Middle frontal gyrus (tissue), 1 donor: ENCODE results near the gene MYEOV.

ENCODE experiments used
- DNase-seq: peaks from one replicate; pipeline ENCODE4 v3.0.0-alpha.2; 2015; ENCODE audit warnings: low spot score; ENCODE audit errors: extremely low spot score

Gene MYEOV

DNA sequence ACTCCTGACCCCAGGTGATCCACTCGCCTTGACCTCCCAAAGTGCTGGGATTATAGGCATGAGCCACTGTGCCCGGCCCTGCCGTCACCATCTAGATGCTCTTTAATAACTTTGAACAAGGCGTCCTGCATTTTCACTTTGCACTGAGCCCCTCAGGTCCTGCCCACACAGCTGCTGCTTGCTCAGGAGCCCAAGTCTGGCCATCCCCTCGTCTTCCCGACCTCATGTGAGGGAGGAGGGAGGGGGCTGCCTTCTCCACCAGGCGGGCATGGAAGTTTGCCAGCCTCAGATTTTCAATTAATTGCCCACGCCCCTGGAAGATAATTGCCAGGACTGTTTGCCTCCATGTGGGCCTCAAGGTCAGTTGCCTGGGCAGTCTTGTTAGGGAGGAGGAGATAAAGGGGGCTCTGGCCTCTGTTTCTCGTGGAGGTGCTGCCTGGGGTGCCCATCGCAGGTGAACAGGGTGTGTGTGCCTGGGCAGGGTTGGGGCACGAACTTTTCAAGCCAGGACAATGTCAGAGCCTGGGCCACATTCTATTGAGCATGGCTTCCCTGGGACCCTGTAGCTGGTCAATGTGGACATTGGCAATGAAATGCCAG, 27.9 kb upstream of the MYEOV start:
- DNase-seq, result no peak

- DNase-seq, result no peak
Measured at GRCh38 chr11:69267395-69267805, 26.6 kb upstream of the MYEOV start.

DNA sequence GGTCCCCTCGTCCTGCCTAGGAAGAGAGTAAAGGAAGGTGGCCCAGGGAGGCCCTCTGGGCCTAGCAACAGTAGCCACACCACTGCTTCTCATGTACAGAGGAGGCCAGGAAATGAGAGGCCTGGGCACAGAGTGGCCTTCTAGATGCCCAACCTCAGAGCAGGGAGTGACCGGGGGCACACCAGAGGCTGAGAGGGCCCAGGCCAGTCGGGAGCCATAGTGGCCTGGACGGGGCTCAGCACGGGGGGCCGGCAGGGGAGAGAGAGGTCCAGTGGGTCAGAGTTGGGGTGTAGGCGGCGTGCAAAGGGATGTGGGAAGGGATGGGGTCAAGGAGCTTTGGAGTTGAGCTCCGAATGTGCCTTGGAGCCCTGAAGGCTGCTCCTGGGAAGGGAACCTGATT, 25.0 kb upstream of the MYEOV start:
- no peak for DNase-seq

DNA sequence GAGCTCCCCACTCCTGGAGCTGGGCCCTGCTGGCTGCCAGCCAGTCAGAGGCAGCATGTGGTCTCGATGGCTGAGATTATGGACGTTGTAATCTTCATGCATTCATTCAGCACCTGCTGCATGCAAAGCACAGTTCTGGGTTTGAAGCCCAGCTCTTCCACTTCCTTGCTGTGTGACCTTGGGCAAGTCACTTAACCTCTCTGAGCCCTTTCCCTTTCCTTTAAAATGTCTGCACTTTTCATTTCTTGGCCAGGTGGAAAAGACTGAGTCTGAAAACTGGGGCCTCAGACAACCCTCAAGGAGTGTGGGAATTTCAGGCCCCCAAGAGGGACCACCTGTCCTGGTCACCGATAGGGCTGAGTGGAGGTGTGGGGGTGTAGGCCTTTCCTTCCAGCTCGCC, 24.6 kb upstream of the MYEOV start:
- DNase-seq, result no peak

- DNase-seq, result no peak
Measured at GRCh38 chr11:69269926-69270697, 23.8 kb upstream of the MYEOV start.

DNA sequence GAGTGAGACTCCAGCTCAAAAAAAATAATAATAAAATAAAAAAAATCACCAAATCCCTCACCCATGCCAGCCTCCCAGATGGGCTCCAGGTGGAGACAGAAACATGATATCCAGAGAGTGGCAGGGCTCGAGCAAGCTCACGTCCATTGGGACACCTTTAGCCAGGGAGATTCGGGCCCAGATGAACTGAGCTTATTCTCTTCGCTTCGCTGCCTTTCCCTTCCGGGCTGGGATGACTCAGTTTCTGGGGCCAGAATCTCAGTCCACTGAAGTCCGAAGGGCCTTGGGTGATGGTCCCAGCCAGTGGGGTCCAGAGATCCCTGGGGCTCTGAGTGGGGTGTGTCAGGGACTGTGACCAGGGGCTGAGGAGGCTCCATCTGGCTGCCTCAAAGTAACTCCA, 23.0 kb upstream of the MYEOV start:
- no peak for DNase-seq

DNA sequence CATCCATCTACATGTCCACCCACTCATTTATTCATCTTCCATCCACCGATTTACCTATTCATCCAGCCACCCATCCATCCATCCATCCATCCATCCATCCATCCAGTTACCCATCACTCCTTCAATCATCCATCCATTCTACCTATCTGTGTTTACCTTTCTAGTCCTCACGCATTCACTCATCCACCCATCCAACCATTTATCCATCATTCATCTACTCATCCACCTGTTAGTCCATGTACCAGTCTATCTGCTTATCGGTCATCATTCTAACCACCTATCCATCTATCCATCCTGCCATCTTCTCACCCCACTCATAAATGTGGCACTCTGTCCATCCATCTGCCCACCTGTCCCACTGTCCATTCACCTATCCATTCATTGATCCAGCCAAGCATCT, 21.9 kb upstream of the MYEOV start:
- no peak for DNase-seq

DNA sequence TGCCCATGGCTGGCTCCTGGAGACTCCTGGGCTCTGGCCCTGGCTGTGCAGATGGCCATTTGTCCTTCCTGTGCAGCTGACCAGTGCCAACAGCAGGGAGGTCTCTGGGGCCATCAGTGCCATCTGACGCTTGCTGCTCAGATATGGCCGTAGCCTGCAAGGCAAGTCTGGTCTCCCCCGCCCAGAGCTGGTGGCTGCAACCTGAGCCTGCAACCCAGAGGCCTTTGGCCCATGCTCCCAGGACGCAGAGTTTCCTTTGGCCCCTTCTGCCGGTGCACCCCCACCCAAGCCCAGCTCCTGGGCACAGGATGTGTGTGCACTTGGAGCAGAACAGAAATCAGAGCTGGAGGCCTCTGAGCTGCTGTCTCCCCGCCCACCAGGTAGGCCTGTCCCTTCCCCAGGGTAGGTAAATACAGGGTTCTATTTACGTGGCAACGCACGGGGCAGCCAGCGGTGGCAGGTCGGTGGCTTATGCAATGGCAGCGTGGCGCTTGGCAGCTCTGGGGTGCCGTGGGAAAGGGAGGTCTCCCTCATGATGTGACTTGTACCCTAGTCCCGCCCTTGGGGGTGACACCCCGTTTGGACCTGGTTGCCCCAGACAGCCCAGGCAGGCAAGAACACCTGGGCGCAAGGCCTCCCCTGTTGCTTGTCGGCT, 21.0 kb upstream of the MYEOV start:
- no peak for DNase-seq

DNA sequence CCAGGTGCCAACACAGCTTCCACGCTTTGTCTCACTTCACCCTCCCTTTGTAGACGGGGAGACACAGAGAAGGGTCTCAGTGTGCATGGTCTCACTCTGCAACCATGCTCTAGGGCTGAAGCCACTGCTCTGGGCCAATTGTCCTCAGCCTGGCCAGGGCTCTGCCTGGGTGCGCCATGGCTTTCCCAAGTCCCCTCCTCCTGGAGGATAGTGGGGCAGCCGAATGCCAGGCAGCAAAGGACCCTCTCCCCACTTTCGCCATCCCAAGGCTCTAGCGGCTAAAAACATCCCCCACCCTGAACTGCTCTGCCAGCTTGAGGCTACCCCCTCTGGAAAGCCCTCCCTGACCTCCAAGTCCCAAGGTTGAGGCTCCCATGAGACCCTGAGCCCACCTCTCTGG, 20.4 kb upstream of the MYEOV start:
- no peak for DNase-seq

- no peak for DNase-seq
Measured at GRCh38 chr11:69274531-69275016, 19.4 kb upstream of the MYEOV start.

GRCh38 chr11:69275178-69275577, 18.8 kb upstream of the MYEOV start:
- DNase-seq, result no peak

- no peak for DNase-seq
Measured at GRCh38 chr11:69276165-69276564, 17.8 kb upstream of the MYEOV start.

DNA sequence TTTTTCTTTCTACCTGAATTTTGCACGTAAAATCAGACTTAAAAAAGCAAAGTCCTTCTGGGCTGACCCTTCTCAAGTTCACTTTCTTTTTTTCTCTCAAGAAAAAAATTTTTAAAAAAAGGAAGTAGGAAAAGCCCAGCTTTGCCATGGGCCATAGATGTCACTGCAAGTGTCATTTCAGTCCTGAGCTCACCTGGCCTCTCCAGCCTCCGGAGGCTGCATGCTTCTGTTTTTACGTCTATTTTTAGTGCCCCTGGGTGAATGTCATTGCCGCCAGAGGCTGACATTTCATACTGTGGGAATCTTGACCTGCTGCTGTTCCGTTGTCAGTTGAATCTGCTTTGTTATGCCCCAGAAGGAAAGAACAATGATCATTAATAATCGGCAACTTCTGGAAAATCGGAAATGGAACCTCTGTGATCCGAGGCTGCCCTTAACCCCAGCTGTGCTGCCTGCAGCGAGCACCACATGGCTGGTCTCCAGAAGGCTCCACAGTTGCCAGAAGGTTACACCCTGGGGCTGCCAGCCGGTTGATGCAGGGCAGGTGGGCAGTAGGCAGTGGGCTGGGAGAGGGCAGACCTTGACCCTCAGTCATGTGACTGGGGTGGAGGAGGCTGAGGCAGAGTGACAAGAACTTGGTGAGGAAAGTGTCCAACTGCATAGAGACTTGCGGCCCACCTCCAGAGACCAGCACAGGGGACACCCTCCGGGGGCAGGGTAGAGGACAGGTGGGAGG, 16.7 kb upstream of the MYEOV start:
- no peak for DNase-seq

GRCh38 chr11:69278091-69278867, 15.7 kb upstream of the MYEOV start:
- DNase-seq, result no peak

GRCh38 chr11:69280451-69280850, 13.5 kb upstream of the MYEOV start:
- DNase-seq, result no peak

GRCh38 chr11:69280994-69281393, 13.0 kb upstream of the MYEOV start:
- no peak for DNase-seq

- DNase-seq, result no peak
Measured at GRCh38 chr11:69283446-69283845, 10.5 kb upstream of the MYEOV start.

- DNase-seq, result no peak
Measured at GRCh38 chr11:69284081-69284511, 9.9 kb upstream of the MYEOV start.

DNA sequence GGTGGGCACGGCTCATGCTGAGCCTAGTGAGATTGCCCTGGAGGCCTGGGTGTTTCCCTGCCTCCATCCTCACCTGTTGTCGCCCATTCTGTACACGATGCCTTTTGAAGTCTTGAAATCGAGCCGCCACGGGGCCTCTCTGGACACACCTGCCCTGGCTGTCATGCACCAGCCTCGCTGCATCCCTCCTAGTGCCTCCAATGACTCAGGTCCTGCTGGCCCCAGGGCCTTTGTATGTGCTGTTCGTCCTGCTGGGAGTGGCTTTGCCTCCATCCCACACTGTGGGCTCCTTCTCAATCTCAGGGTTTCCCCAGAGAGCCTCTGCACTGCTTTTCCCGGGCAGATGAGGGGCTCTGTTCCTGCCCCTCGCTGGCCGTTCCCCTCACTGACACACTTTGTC, 8.9 kb upstream of the MYEOV start:
- no peak for DNase-seq

GRCh38 chr11:69285766-69286165, 8.2 kb upstream of the MYEOV start:
- DNase-seq, result no peak
